SU-DHL-6 (cell line): ENCODE results near the gene IGF2R.

Source experiments
- H2AFZ ChIP-seq: fragments of 200-600 bp; sonication (generic); 2 replicates; pipeline ENCODE4 v1.6.1; 2014; ENCODE audit warnings: low read depth, mild to moderate bottlenecking, moderate library complexity, mixed read lengths, antibody characterized with exemption, low read length; ENCODE audit not compliant: severe bottlenecking
- H3F3A ChIP-seq: fragments of 200-600 bp; shearing (Covaris generic); 2 replicates; pipeline ENCODE4 v1.6.0; 2016; ENCODE audit warnings: antibody characterized with exemption, mild to moderate bottlenecking; ENCODE audit not compliant: insufficient read depth
- H3K27ac ChIP-seq: fragments of 200-600 bp; sonication (generic); 2 replicates; pipeline ENCODE4 v1.5.1; 2016; ENCODE audit warnings: low read depth, mild to moderate bottlenecking, low read length, moderate library complexity, mixed read lengths
- H3K27me3 ChIP-seq: fragments of 200-600 bp; sonication (generic), shearing (Covaris generic); 2 replicates; pipeline ENCODE4 v1.6.0; 2014; ENCODE audit warnings: mild to moderate bottlenecking, low read length
- H3K36me3 ChIP-seq: fragments of 200-600 bp; sonication (generic); 2 replicates; pipeline ENCODE4 v1.6.1; 2014; ENCODE audit warnings: mild to moderate bottlenecking, low read length, mixed read lengths
- H3K4me2 ChIP-seq: fragments of 300-600, 200-600 bp; shearing (Covaris generic), sonication (generic); 2 replicates; pipeline ENCODE4 v1.6.0; 2014; ENCODE audit warnings: low read length, low read depth, mild to moderate bottlenecking; ENCODE audit not compliant: poor library complexity, severe bottlenecking
- H3K4me3 ChIP-seq: fragments of 200-600 bp; sonication (generic); 2 replicates; pipeline ENCODE4 v1.5.1; 2014; ENCODE audit warnings: antibody characterized with exemption, low read length, mild to moderate bottlenecking, mixed read lengths; ENCODE audit not compliant: insufficient read depth, poor library complexity, severe bottlenecking
- H3K79me2 ChIP-seq: fragments of 200-600 bp; sonication (generic); 2 replicates; pipeline ENCODE4 v1.6.1; 2014; ENCODE audit warnings: mild to moderate bottlenecking, low read length, moderate library complexity; ENCODE audit not compliant: insufficient read depth
- H3K9ac ChIP-seq: fragments of 200-600 bp; sonication (generic); 2 replicates; pipeline ENCODE4 v1.7.0; 2014; ENCODE audit warnings: mild to moderate bottlenecking, low read length
- H3K9me2 ChIP-seq: fragments of 200-600 bp; sonication (generic); replicated peaks from 2 replicates; pipeline ENCODE4 v1.6.1; 2014; ENCODE audit warnings: low read length; ENCODE audit not compliant: insufficient read depth
- H3K9me3 ChIP-seq: fragments of 200-600 bp; sonication (generic); 2 replicates; pipeline ENCODE4 v1.6.1; 2014; ENCODE audit warnings: low read length, mixed read lengths; ENCODE audit not compliant: insufficient read depth
- H4K20me1 ChIP-seq: fragments of 200-600 bp; sonication (generic); 2 replicates; pipeline ENCODE4 v1.6.1; 2014; ENCODE audit warnings: low read depth, mild to moderate bottlenecking, antibody characterized with exemption, low read length, moderate library complexity, mixed read lengths
- CTCF ChIP-seq: fragments of 200-600 bp; sonication (generic); IDR thresholded peaks from one replicate; pipeline ENCODE4 v1.5.1; 2017; ENCODE audit warnings: antibody characterized with exemption, mild to moderate bottlenecking, low read length, moderate library complexity; ENCODE audit not compliant: insufficient read depth, poor library complexity, severe bottlenecking
- EZH2phosphoT487 ChIP-seq: fragments of 200-600 bp; sonication (generic), shearing (Covaris generic); conservative IDR thresholded peaks from 2 replicates; pipeline ENCODE4 v1.6.1; 2018; ENCODE audit warnings: mild to moderate bottlenecking, antibody characterized with exemption, low read length, moderate library complexity, mixed read lengths

IGF2R gene

GRCh38 chr6:159997498-159998101 lies 28.7 kb downstream of the IGF2R start:
- H3K4me2 ChIP-seq = no peak overlapping the region
- H3K79me2 ChIP-seq = peaks cover 39% of the 10 kb centered on the region
- 0 out of 2 replicates have a peak, but pooled peaks cover 5% of the 10 kb centered on the region for H3K36me3 ChIP-seq
- no peaks in the 10 kb centered on the region for H3K27me3 ChIP-seq
- H3K9me2 ChIP-seq = no peaks in the 10 kb centered on the region
- H3K9me3 ChIP-seq = no peaks in the 10 kb centered on the region
- no peak for TF ChIP-seq EZH2phosphoT487
- no peak for TF ChIP-seq CTCF
- no peak overlapping the region for H3K9ac ChIP-seq
- H4K20me1 ChIP-seq = no peaks in the 10 kb centered on the region
- H2AFZ ChIP-seq = no peak overlapping the region
- H3K27ac ChIP-seq = no peak overlapping the region
- no peaks in the 10 kb centered on the region for H3F3A ChIP-seq
- H3K4me3 ChIP-seq = no peak overlapping the region

- Histone ChIP-seq H3K27me3 (no peaks in the 10 kb centered on the region), H3K9me3 (no peaks in the 10 kb centered on the region), H3K79me2 (peaks cover 31% of the 10 kb centered on the region), H3F3A (no peaks in the 10 kb centered on the region), H3K36me3 (0 out of 2 replicates have a peak, but pooled peaks cover 5% of the 10 kb centered on the region), H2AFZ (no peak overlapping the region), H4K20me1 (no peaks in the 10 kb centered on the region), H3K9ac (no peak overlapping the region), H3K9me2 (no peaks in the 10 kb centered on the region), H3K27ac (no peak overlapping the region), H3K4me3 (no peak overlapping the region), H3K4me2 (no peak overlapping the region)
- TF ChIP-seq EZH2phosphoT487 (no peak), CTCF (no peak)
These were observed 29.7 kb downstream of the IGF2R start for GRCh38 chr6:159998538-159998937.

GRCh38 chr6:159999240-159999671 lies 30.4 kb downstream of the IGF2R start:
- Histone ChIP-seq H3K9me3 (no peaks in the 10 kb centered on the region), H3K36me3 (0 out of 2 replicates have a peak, but pooled peaks cover 5% of the 10 kb centered on the region), H3F3A (no peaks in the 10 kb centered on the region), H3K27me3 (no peaks in the 10 kb centered on the region), H3K4me2 (no peak overlapping the region), H3K9me2 (no peaks in the 10 kb centered on the region), H2AFZ (no peak overlapping the region), H3K27ac (no peak overlapping the region), H4K20me1 (no peaks in the 10 kb centered on the region), H3K9ac (no peak overlapping the region), H3K79me2 (peaks cover 29% of the 10 kb centered on the region), H3K4me3 (no peak overlapping the region)
- no peak for TF ChIP-seq EZH2phosphoT487
- TF ChIP-seq CTCF = no peak
